HepG2 (cell line): Measurements from ENCODE around the gene FAM181A. TPM values are rescaled to one million over a fixed set of nuclear protein-coding genes. Genes with fewer than 3 reads are reported as not detected.

Experiments
- ATAC-seq: fragments of 200-7000 bp; cut with Tn5 transposase; 3 replicates; pipeline ENCODE4 v1.9.1; 2020; ENCODE audit warnings: mild to moderate bottlenecking, moderate library complexity
- BruUV-seq: library from RNA; stranded (reverse); fragments of 400-500 nt; replicated peaks from 2 replicates; lab custom pipeline; 2021; lab: Mats Ljungman, UMichigan
- CTCF ChIA-PET: fragments of 300-600 bp; formaldehyde crosslinking; extraction: SDS; loops from one replicate; lab custom pipeline; 2021; ENCODE audit warnings: low total read pairs, inconsistent platforms, low intra/inter-chr PET ratio; lab: Yijun Ruan, JAX
- POLR2A ChIA-PET: fragments of 350-600 bp; sonication (Branson Sonifier 250); formaldehyde crosslinking; loops from one replicate; lab custom pipeline; 2020; ENCODE audit warnings: antibody characterized with exemption, inconsistent platforms; lab: Yijun Ruan, JAX
- DNase-seq: peaks from one replicate; pipeline ENCODE4 v3.0.0-alpha.2; 2015; ENCODE audit warnings: low spot score
- FAIRE-seq: peaks from 3 replicates; lab custom pipeline; 2011; peaks lifted over from hg19 to GRCh38; lab: Jason Lieb, UNC
- H2AFZ ChIP-seq: one replicate; pipeline ENCODE4 v1.6.1; 2011; ENCODE audit warnings: low read length, inconsistent platforms
- H3K27ac ChIP-seq: fragments of 300-600 bp; 3 replicates; pipeline ENCODE4 v1.8.0; 2011; ENCODE audit warnings: mixed run types, mild to moderate bottlenecking, mixed read lengths, low read length, inconsistent platforms; ENCODE audit not compliant: insufficient read depth; ENCODE audit errors: extremely low read length
- H3K27me3 ChIP-seq, 2 experiments: fragments of 200-600 bp in 1 of 2; 2 replicates in 1 of 2; 3 replicates in 1 of 2; pipeline versions ENCODE4 v1.6.0 to v1.8.0; 2011; ENCODE audit warnings: low read length in 2 of 2, mild to moderate bottlenecking in 2 of 2, moderate library complexity in 2 of 2, inconsistent platforms in 1 of 2; ENCODE audit not compliant: insufficient read depth in 2 of 2, control insufficient read depth in 1 of 2
- H3K36me3 ChIP-seq, 2 experiments: fragments of 200-600 bp in 1 of 2; replicated peaks in 1 of 2; 2 replicates in 1 of 2; 3 replicates in 1 of 2; pipeline versions ENCODE4 v1.5.1 to v1.8.0; 2011; ENCODE audit warnings: low read length in 2 of 2, inconsistent platforms in 1 of 2; ENCODE audit not compliant: insufficient read depth in 2 of 2, control insufficient read depth in 1 of 2
- H3K4me1 ChIP-seq: 2 replicates; pipeline ENCODE4 v1.5.1; 2012; ENCODE audit warnings: low read length, inconsistent platforms; ENCODE audit not compliant: insufficient read depth
- H3K4me2 ChIP-seq: 2 replicates; pipeline ENCODE4 v1.6.0; 2011; ENCODE audit warnings: low read depth, low read length, inconsistent platforms
- H3K4me3 ChIP-seq, 3 experiments: fragments of 200-600 bp in 1 of 3; sonication (generic), shearing (Covaris generic) in 1 of 3; replicated peaks in 1 of 3; 2 replicates each; pipeline ENCODE4 v1.5.1; 2011 to 2016; ENCODE audit warnings: low read length in 3 of 3, inconsistent platforms in 2 of 3, low read depth in 2 of 3, mild to moderate bottlenecking in 2 of 3, control low read depth in 1 of 3, mixed read lengths in 1 of 3; ENCODE audit not compliant: insufficient read depth in 1 of 3
- H3K79me2 ChIP-seq: one replicate; pipeline ENCODE4 v1.6.1; 2011; ENCODE audit warnings: low read length, inconsistent platforms; ENCODE audit not compliant: insufficient read depth
- H3K9ac ChIP-seq: 2 replicates; pipeline ENCODE4 v1.6.0; 2011; ENCODE audit warnings: mild to moderate bottlenecking, low read depth, low read length, inconsistent platforms; ENCODE audit not compliant: insufficient read depth
- H3K9me3 ChIP-seq: 2 replicates; pipeline ENCODE4 v1.5.1; 2012; ENCODE audit warnings: mild to moderate bottlenecking, low read length
- H4K20me1 ChIP-seq: 2 replicates; pipeline ENCODE4 v1.6.0; 2011; ENCODE audit warnings: inconsistent platforms, mild to moderate bottlenecking, low read length, moderate library complexity; ENCODE audit not compliant: insufficient read depth
- ATF6 ChIP-seq: sonication (generic); formaldehyde crosslinking; conservative IDR thresholded peaks from 2 replicates; pipeline ENCODE4 v1.4.0; 2020; ENCODE audit warnings: missing genetic modification reagents
- FOXO1 ChIP-seq: sonication (generic); formaldehyde crosslinking; IDR thresholded peaks from 2 replicates; pipeline ENCODE4 v1.4.0; 2020; ENCODE audit warnings: missing genetic modification reagents
- GABPB1 ChIP-seq: IDR thresholded peaks from 2 replicates; pipeline ENCODE4 v1.6.1; 2016; ENCODE audit warnings: mild to moderate bottlenecking, missing genetic modification reagents, moderate library complexity, missing compliant biosample characterization
- GATAD2A ChIP-seq: IDR thresholded peaks from 2 replicates; pipeline ENCODE4 v1.6.1; 2016
- GFI1 ChIP-seq: sonication (generic); formaldehyde crosslinking; IDR thresholded peaks from 2 replicates; pipeline ENCODE4 v1.5.0; 2020; ENCODE audit warnings: missing genetic modification reagents, mild to moderate bottlenecking, borderline replicate concordance
- KDM5B ChIP-seq: sonication (generic); formaldehyde crosslinking; IDR thresholded peaks from 2 replicates; pipeline ENCODE4 v1.4.0; 2020; ENCODE audit warnings: missing genetic modification reagents, mild to moderate bottlenecking, borderline replicate concordance
- MXI1 ChIP-seq: IDR thresholded peaks from 3 replicates; pipeline ENCODE4 v1.6.1; 2012; ENCODE audit warnings: low read depth, low read length, inconsistent platforms, borderline replicate concordance
- NR3C1 ChIP-seq: sonication (generic); formaldehyde crosslinking; IDR thresholded peaks from 2 replicates; pipeline ENCODE4 v1.4.0; 2020; ENCODE audit warnings: missing genetic modification reagents
- PHB2 ChIP-seq: fragments of 450-650 bp; IDR thresholded peaks from 2 replicates; pipeline ENCODE4 v1.6.1; 2018; ENCODE audit not compliant: partially characterized antibody
- RBAK ChIP-seq: sonication (generic); formaldehyde crosslinking; IDR thresholded peaks from 2 replicates; pipeline ENCODE4 v1.5.1; 2020; ENCODE audit warnings: mild to moderate bottlenecking, missing genetic modification reagents
- SALL1 ChIP-seq: sonication (generic); formaldehyde crosslinking; IDR thresholded peaks from 2 replicates; pipeline ENCODE4 v1.8.0; 2022; ENCODE audit warnings: mild to moderate bottlenecking, missing genetic modification reagents
- SMC3 ChIP-seq: IDR thresholded peaks from 2 replicates; pipeline ENCODE4 v1.6.1; 2011; ENCODE audit warnings: low read length, improper control_type of control experiment
- YY1 ChIP-seq: IDR thresholded peaks from 2 replicates; pipeline ENCODE4 v1.6.1; 2011; ENCODE audit warnings: low read length, low read depth, moderate library complexity, mild to moderate bottlenecking; ENCODE audit not compliant: insufficient read depth, insufficient replicate concordance
- ZBTB3 ChIP-seq: sonication (generic); formaldehyde crosslinking; IDR thresholded peaks from 2 replicates; pipeline ENCODE4 v1.4.0; 2020; ENCODE audit warnings: low read depth, mild to moderate bottlenecking, moderate library complexity, missing genetic modification reagents, borderline replicate concordance
- ZNF160 ChIP-seq: sonication (generic); formaldehyde crosslinking; IDR thresholded peaks from 2 replicates; pipeline ENCODE4 v1.8.0; 2022; ENCODE audit warnings: mild to moderate bottlenecking, inconsistent platforms, missing genetic modification reagents
- ZNF382 ChIP-seq: sonication (generic); formaldehyde crosslinking; IDR thresholded peaks from 2 replicates; pipeline ENCODE4 v1.5.0; 2020; ENCODE audit warnings: missing genetic modification reagents, mild to moderate bottlenecking, borderline replicate concordance
- ZNF746 ChIP-seq: sonication (generic); formaldehyde crosslinking; IDR thresholded peaks from 2 replicates; pipeline ENCODE4 v1.8.0; 2022; ENCODE audit warnings: mild to moderate bottlenecking, missing genetic modification reagents
- WGBS: methylation state at CpG from one replicate; pipeline ENCODE4 v1.1.6; 2017; ENCODE audit warnings: low lambda C conversion rate; 5-methylcytosine and 5-hydroxymethylcytosine counted together
- in situ Hi-C: cut with HindIII; loops from 2 replicates; pipeline ENCODE4 v1.10.0; 2017; ENCODE audit warnings: low pct_unique_long_range_greater_than_20kb; ENCODE audit not compliant: extremely low pct_ligation_motif_present
- intact Hi-C: fragments of 100-400 bp; cut with micrococcal nuclease; formaldehyde crosslinking; loops from one replicate; pipeline ENCODE4 v1.10.0; 2022; ENCODE audit not compliant: unreplicated experiment
- polyA plus RNA-seq, 8 experiments: library from polyadenylated mRNA; depleted of rRNA in 3 of 8; stranded (reverse) in 7 of 8; unstranded in 1 of 8; fragments of >200 nt; fragmentation: Illumina TruSeq in 4 of 8; extraction: Trizol in 4 of 8; gene quantifications; 2 replicates each; pipeline versions ENCODE4 v1.2.1 to v1.2.3, GENCODE V29; 2011 to 2016; ENCODE audit warnings: low read depth in 4 of 8, missing spikeins in 1 of 8, mixed read lengths in 1 of 8; ENCODE audit not compliant: insufficient read depth in 1 of 8
- total RNA-seq, 5 experiments: library from RNA; depleted of rRNA; stranded (reverse); fragments of >200 nt; fragmentation: Illumina TruSeq; extraction: Trizol; gene quantifications; 2 replicates each; pipeline ENCODE4 v1.2.3, GENCODE V29; 2016; ENCODE audit warnings: low read depth in 1 of 5
- TF ChIP-seq, protein P1 (sequence below): sonication (generic); formaldehyde crosslinking; conservative IDR thresholded peaks from 2 replicates; pipeline ENCODE4 v1.8.0; 2022; ENCODE audit warnings: mild to moderate bottlenecking, moderate library complexity, missing genetic modification reagents
- TF ChIP-seq, protein P2 (sequence below), 2 experiments: sonication (generic) in 1 of 2; formaldehyde crosslinking in 1 of 2; IDR thresholded peaks; 2 replicates each; pipeline versions ENCODE4 v1.4.0 to v1.6.1; 2018 to 2020; ENCODE audit warnings: missing genetic modification reagents in 2 of 2, borderline replicate concordance in 1 of 2, low read depth in 1 of 2, mild to moderate bottlenecking in 1 of 2, missing biosample characterization in 1 of 2

Gene FAM181A
- total and polyA plus RNA-seq, 2 of the 13 experiments (the other 11 are each of a cell fraction or from before 2014, with no cell fraction given): 1.1 to 1.5 TPM

- in situ Hi-C loops (no loop called here), intact Hi-C loops (loop anchor here (1.0 to 10.0 kb wide), 3 partner anchors 108 to 238 kb away; partner anchors contain the start of gene PRIMA1)
- DNase-seq: peak; percentile 44
- FAIRE-seq: peak; percentile 83
- Histone ChIP-seq H3K79me2 (no peaks in the 10 kb centered on the region), H3K9me3 (no peaks in the 10 kb centered on the region), H3K4me3 (peak overlapping the region in 1 of 3 experiments; percentile 18; a peak in 1 of 6 replicates), H3K4me1 (peaks cover 55% of the 10 kb centered on the region), H3K4me2 (peak overlapping the region; percentile 60), H3K27ac (no peak overlapping the region), H2AFZ (no peak overlapping the region), H3K9ac (no peak overlapping the region), H4K20me1 (no peaks in the 10 kb centered on the region), H3K27me3 (peaks cover 5 to 48% of the 10 kb centered on the region in 2 experiments; a peak in 4 of 5 replicates), H3K36me3 (no peaks in the 10 kb centered on the region)
- peak; percentile 80 for ATAC-seq
- WGBS: 17% methylated on average over 8 of the region's 13 CpGs
- BruUV-seq: no TSS peak
- ChIA-PET POLR2A (no interaction called here), CTCF (interaction anchor here (1.1 to 2.9 kb wide), 5 partner anchors 36 to 244 kb away, joined by 3 to 18 read pairs (median 4); no protein-coding TSS in a partner anchor)
- TF ChIP-seq MXI1 (no peak), GATAD2A (0 out of 2 replicates have a peak, but pooled peaks have one; percentile 13), FOXO1 (CRISPR knock-in tag) (peak; percentile 36; the same call in 1 of the 2 replicates), NR3C1 (no peak), PHB2 (no peak), GFI1 (0 out of 2 replicates have a peak, but pooled peaks have one; percentile 19), GABPB1 (no peak), YY1 (peak; percentile 31), ZNF746 (no peak), KDM5B (CRISPR knock-in tag) (no peak), RBAK (CRISPR knock-in tag) (no peak), ZNF160 (CRISPR knock-in tag) (no peak), SMC3 (peak; percentile 77), ZNF382 (CRISPR knock-in tag) (no peak), SALL1 (CRISPR knock-in tag) (peak; percentile 31; the same call in 1 of the 2 replicates), ZBTB3 (no peak), ATF6 (CRISPR knock-in tag) (no peak)
- TF ChIP-seq, protein P1, sequence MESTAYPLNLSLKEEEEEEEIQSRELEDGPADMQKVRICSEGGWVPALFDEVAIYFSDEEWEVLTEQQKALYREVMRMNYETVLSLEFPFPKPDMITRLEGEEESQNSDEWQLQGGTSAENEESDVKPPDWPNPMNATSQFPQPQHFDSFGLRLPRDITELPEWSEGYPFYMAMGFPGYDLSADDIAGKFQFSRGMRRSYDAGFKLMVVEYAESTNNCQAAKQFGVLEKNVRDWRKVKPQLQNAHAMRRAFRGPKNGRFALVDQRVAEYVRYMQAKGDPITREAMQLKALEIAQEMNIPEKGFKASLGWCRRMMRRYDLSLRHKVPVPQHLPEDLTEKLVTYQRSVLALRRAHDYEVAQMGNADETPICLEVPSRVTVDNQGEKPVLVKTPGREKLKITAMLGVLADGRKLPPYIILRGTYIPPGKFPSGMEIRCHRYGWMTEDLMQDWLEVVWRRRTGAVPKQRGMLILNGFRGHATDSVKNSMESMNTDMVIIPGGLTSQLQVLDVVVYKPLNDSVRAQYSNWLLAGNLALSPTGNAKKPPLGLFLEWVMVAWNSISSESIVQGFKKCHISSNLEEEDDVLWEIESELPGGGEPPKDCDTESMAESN: 0 out of 2 replicates have a peak, but pooled peaks have one; percentile 39
- TF ChIP-seq, protein P2, sequence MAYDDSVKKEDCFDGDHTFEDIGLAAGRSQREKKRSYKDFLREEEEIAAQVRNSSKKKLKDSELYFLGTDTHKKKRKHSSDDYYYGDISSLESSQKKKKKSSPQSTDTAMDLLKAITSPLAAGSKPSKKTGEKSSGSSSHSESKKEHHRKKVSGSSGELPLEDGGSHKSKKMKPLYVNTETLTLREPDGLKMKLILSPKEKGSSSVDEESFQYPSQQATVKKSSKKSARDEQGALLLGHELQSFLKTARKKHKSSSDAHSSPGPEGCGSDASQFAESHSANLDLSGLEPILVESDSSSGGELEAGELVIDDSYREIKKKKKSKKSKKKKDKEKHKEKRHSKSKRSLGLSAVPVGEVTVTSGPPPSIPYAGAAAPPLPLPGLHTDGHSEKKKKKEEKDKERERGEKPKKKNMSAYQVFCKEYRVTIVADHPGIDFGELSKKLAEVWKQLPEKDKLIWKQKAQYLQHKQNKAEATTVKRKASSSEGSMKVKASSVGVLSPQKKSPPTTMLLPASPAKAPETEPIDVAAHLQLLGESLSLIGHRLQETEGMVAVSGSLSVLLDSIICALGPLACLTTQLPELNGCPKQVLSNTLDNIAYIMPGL (CRISPR knock-in tag; IDR thresholded peaks at IDR 0.05; ENCODE audit: borderline replicate concordance in 1 of 2, low read depth in 1 of 2): peak in 1 of 2 experiments; percentile 29; a peak in 1 of 4 replicates
These were observed 34.1 kb upstream of the FAM181A start for GRCh38 chr14:93892923-93893558.
